Thyroid gland (tissue), 4 donors: ENCODE results near the gene ZNF503. TPM values are rescaled to one million over a fixed set of nuclear protein-coding genes. Genes with fewer than 3 reads are reported as not detected.

Source experiments
- DNase-seq, 2 donors: peaks; one replicate each; pipeline ENCODE4 v3.0.0-alpha.2; 2019
- H3K27ac ChIP-seq, 3 donors: fragments of 200-600 bp; sonication (generic); 1 replicate in 2 of 3; 2 replicates in 1 of 3; pipeline ENCODE4 v1.5.1; 2016 to 2019; ENCODE audit warnings: mild to moderate bottlenecking in 1 of 3, moderate library complexity in 1 of 3
- H3K27me3 ChIP-seq: fragments of 200-600 bp; sonication (generic); one replicate; pipeline ENCODE4 v1.5.1; 2019
- H3K36me3 ChIP-seq, 2 donors: fragments of 200-600 bp; sonication (generic); one replicate each; pipeline ENCODE4 v1.5.1; 2016 to 2019
- H3K4me1 ChIP-seq, 2 donors: fragments of 200-600 bp; sonication (generic); one replicate each; pipeline ENCODE4 v1.5.1; 2017 to 2019
- H3K4me3 ChIP-seq, 3 donors: fragments of 200-600 bp; sonication (generic); replicated peaks in 1 of 3; 1 replicate in 2 of 3; 2 replicates in 1 of 3; pipeline ENCODE4 v1.5.1; 2016; ENCODE audit warnings: mild to moderate bottlenecking in 1 of 3
- H3K9me3 ChIP-seq: fragments of 200-600 bp; sonication (generic); one replicate; pipeline ENCODE4 v1.5.1; 2017
- POLR2A ChIP-seq, 2 donors: fragments of 450-650 bp; IDR thresholded peaks; one replicate each; pipeline ENCODE4 v1.6.1; 2017; ENCODE audit warnings: antibody characterized with exemption in 2 of 2, mild to moderate bottlenecking in 2 of 2, moderate library complexity in 1 of 2
- WGBS, 2 donors: methylation state at CpG; one replicate each; pipeline ENCODE4 v1.1.5; 2017; 5-methylcytosine and 5-hydroxymethylcytosine counted together
- intact Hi-C: fragments of 100-400 bp; cut with DNase I; formaldehyde crosslinking; loops from one replicate; pipeline ENCODE4 v1.15.1; 2023
- total RNA-seq, 4 donors: library from RNA; depleted of rRNA; stranded (reverse); fragments of >200 nt; gene quantifications; one replicate each; pipeline ENCODE4 v1.2.3, GENCODE V29; 2016
- TF ChIP-seq, protein P1 (sequence below), 6 experiments: fragments of 200-600 bp in 3 of 6; fragments of 450-650 bp in 3 of 6; sonication (generic) in 3 of 6; IDR thresholded peaks; one replicate each; pipeline ENCODE4 v1.5.1; 2016 to 2019; ENCODE audit warnings: antibody characterized with exemption in 6 of 6, mild to moderate bottlenecking in 2 of 6, inconsistent platforms in 1 of 6, moderate library complexity in 1 of 6

The ZNF503 gene
- total RNA-seq, 4 donors from 2014 or later: 8.2 to 17.1 (median 10.9) TPM

DNA sequence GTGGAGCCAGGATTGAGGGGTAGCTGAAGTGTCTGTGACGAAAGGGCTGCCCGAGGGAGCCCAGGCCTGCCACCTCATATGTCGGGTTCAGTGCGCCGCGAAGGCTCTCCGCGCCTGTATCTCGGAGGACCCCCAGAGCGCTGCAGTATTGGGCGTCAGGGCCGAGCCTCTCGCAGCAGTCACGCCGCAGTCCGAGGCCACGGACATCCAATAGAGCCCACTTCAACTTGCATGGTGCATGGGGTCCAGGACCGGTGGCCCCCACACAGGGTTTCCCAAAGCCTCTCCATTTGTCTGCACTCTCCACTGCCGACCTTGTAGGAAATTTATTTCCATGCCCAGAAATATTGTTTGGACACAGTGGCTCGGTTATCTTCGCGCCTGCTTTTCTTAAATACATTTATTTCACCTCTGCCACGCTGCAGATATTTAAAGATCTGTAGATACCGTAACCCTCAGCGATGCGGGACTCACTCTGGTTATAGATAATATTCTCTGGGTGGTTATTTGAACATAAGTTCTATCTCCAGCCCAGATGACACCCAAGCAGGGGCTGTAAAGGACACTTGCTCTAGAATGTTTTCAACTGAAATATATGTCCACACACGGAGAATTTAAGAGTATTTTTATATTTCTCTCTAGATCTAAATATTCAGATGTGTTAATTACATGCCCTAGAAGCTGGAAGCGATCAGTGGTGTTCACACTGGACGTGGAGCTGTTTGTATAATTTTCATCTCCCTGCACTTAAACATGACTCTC, 5.1 kb upstream of the ZNF503 start:
- intact Hi-C loops: no loop called here
- TF ChIP-seq POLR2A (IDR thresholded peaks at IDR 0.05): no peak
- Histone ChIP-seq H3K4me3 (no peak overlapping the region), H3K27ac (no peak overlapping the region), H3K9me3 (no peaks in the 10 kb centered on the region), H3K27me3 (no peaks in the 10 kb centered on the region), H3K4me1 (peaks cover 9 to 14% of the 10 kb centered on the region in 2 donors), H3K36me3 (no peaks in the 10 kb centered on the region)
- DNase-seq: no peak
- 96 to 97% methylated on average over 20 to 29 of the region's 29 CpGs for WGBS, 2 donors

DNA sequence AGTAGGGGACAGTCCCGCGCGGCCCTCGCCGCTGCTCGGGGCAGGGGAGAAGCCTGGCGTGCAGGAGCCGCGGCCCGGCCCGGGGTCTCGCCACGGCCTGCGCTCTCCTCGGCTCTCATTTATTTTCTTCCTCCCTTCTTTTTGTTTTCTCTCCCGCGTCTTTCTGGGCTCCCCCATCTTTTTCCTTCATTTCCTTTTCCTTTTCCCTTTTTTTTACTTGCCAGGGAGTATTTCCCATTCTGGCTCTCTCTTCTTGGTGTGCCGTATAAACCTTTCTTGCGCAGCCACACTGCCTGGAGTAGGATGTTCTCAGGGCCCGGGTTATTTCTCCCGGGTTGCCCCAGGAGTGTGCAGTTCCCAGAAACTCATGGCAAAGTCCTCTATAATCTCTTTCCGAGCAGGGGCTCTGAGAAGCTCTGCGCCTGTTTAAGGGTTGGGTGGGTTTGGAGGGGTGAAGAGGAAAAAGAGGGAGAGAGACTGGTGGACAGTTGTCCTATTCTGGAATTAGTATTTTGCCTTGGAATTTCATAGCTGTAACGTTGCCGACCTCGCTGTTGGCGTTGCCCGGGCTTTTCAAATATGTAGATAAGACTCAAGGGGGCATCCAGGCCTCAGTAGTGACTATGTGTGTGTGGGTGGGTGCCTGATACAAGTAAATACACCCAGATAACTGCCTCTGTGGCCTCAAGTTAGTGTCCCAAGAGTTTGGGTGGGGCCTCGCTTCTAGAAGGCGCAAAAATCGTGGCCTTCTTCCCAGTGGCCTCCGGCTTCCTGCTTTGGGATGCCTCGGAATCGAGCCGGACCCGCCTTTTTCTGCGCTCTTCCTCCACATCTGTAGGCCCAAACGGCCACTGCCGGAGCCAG, 4.3 kb upstream of the ZNF503 start:
- Histone ChIP-seq H3K9me3 (no peaks in the 10 kb centered on the region), H3K27me3 (no peaks in the 10 kb centered on the region), H3K4me1 (peaks cover 9 to 14% of the 10 kb centered on the region in 2 donors), H3K4me3 (no peak overlapping the region), H3K36me3 (no peaks in the 10 kb centered on the region), H3K27ac (peak overlapping the region in 2 of 3 donors; percentile 30 to 98)
- WGBS, 2 donors: 82 to 84% methylated on average over 31 to 37 of the region's 39 CpGs
- TF ChIP-seq POLR2A (IDR thresholded peaks at IDR 0.05): no peak
- TF ChIP-seq, protein P1, sequence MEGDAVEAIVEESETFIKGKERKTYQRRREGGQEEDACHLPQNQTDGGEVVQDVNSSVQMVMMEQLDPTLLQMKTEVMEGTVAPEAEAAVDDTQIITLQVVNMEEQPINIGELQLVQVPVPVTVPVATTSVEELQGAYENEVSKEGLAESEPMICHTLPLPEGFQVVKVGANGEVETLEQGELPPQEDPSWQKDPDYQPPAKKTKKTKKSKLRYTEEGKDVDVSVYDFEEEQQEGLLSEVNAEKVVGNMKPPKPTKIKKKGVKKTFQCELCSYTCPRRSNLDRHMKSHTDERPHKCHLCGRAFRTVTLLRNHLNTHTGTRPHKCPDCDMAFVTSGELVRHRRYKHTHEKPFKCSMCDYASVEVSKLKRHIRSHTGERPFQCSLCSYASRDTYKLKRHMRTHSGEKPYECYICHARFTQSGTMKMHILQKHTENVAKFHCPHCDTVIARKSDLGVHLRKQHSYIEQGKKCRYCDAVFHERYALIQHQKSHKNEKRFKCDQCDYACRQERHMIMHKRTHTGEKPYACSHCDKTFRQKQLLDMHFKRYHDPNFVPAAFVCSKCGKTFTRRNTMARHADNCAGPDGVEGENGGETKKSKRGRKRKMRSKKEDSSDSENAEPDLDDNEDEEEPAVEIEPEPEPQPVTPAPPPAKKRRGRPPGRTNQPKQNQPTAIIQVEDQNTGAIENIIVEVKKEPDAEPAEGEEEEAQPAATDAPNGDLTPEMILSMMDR (IDR thresholded peaks at IDR 0.05): no peak
- intact Hi-C loops: no loop called here
- peak in 1 of 2 donors; percentile 5 for DNase-seq

DNA sequence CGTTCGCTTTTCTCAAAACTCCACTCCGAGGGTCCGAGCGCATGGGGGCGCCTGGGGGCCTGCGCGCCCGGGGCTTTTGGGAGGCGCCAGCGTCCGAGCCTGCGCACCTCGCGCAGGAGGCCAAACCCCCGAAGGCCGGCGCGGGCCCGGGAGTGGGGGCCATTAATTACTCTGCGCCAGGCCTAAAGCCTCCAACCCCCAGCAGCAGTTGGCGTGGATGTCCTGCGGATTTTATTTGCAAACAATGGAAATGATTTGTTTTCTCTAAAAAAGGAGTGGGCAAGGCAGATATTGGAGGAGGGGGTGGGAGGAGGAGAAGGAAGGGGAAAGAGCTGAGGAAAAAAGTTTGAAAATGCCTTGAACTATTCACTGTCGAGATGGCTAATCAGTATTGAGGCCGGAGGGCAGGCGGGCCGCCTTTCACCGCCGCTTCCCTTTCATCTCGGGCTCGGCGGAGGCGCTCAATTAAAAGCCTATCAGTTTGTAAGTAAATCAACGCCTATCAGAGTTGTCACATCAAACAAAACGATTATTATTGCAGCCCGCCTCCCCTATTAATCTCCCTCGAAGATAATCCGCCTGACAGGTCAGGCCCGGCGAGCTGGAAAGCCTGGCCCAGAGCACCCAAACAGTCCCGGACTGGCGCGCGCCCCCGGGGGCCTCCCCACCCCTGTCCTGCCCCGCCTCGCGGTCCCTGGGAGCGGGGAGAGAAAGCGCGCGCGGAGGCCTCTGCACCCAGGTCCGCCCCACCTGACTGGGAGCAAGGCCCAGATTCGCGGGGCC, 3.4 kb upstream of the ZNF503 start:
- intact Hi-C loops: no loop called here
- 48 to 61% methylated on average over 31 to 41 of the region's 56 CpGs for WGBS, 2 donors
- peaks cover 9 to 14% of the 10 kb centered on the region in 2 donors for H3K4me1 ChIP-seq
- H3K36me3 ChIP-seq: no peaks in the 10 kb centered on the region
- DNase-seq: peak; percentile 34 to 40
- TF ChIP-seq POLR2A (IDR thresholded peaks at IDR 0.05): no peak
- TF ChIP-seq, protein P1 (IDR thresholded peaks at IDR 0.05): no peak
- no peaks in the 10 kb centered on the region for H3K9me3 ChIP-seq
- H3K4me3 ChIP-seq: peak overlapping the region in 2 of 3 donors; percentile 47 to 88
- peak overlapping the region; percentile 88 to 98 (median 98) for H3K27ac ChIP-seq
- H3K27me3 ChIP-seq: no peaks in the 10 kb centered on the region

DNA sequence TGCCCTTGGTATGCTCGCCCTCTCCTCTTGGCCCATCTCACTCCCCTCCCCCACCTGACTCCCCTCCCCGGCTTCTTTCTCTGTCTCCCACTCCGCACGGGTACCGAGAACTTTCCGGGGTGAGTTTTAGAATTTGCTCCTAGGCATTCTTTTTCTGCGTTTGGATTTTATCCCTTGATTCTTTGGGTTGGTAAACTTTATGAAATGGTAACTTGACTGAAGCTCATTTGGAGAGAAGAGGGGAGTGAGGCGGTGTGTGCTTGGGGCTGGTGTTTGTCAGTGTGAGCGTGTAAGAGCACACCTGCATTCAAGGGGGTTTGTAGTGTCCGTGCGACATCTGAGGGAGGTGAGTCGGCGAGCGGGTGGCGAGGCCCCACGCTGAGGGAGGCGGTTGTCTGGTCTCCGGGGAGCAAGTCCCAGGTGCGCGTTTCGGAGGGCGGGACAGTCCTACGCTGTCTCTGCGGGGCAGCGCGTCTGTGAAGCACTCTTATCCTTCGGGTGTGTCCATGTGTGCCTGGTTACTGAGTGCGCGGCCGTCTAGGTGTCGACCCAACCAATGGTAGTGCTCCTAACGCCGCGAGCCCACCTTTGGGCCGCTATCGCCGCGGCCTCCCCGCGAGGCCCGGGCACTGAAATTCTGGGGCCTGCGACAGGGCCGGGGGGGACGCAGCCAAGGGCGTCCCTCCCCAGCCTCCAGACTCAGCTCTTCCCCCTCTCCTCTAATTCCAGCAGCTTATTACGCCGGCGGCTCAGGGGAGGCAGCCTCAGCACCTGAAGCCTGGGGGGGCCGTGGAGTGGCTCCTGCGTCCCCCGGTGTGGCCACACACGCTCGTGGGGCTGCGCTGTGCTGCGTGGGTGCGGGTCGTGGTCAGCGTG, 2.6 kb upstream of the ZNF503 start:
- TF ChIP-seq POLR2A (IDR thresholded peaks at IDR 0.05): peak in 1 of 2 donors; percentile 92
- TF ChIP-seq, protein P1 (IDR thresholded peaks at IDR 0.05): no peak
- Histone ChIP-seq H3K4me3 (peak overlapping the region; percentile 18 to 88 (median 51)), H3K9me3 (no peaks in the 10 kb centered on the region), H3K36me3 (peaks cover 0 to 5% of the 10 kb centered on the region in 2 donors), H3K4me1 (peaks cover 14 to 19% of the 10 kb centered on the region in 2 donors), H3K27ac (peak overlapping the region; percentile 88 to 98 (median 98)), H3K27me3 (no peaks in the 10 kb centered on the region)
- WGBS, 2 donors: 7 to 9% methylated on average over 33 to 48 of the region's 58 CpGs
- DNase-seq: peak; percentile 90 to 92
- intact Hi-C loops: no loop called here
